ENCODE data around the gene SHROOM3. TPM values are rescaled to one million over a fixed set of nuclear protein-coding genes. Genes with fewer than 3 reads are reported as not detected.

The SHROOM3 gene
- total RNA-seq, 6 experiments from 2014 or later, result 15.2 to 35.8 (median 29.9) TPM

GRCh38 chr4:76582817-76583087, 147.7 kb downstream of the SHROOM3 start:
- intact Hi-C loops (cut with DNase I), result no loop called here
- peaks cover 0 to 16% (median 0%) of the 10 kb centered on the region in 4 donors for H3K4me1 ChIP-seq
- no peaks in the 10 kb centered on the region for H3K36me3 ChIP-seq
- H3K4me3 ChIP-seq, result no peak overlapping the region
- H3K27me3 ChIP-seq, result no peaks in the 10 kb centered on the region
- H3K27ac ChIP-seq, result no peak overlapping the region
- WGBS (ENCODE audit: insufficient coverage, low coverage, low lambda C conversion rate, missing lambda C conversion rate), result 94% methylated on average over 3 of the region's 3 CpGs
- no peak for DNase-seq
- no peaks in the 10 kb centered on the region for H3K9me3 ChIP-seq
- no peak for ATAC-seq
- no peak for TF ChIP-seq CTCF (IDR thresholded peaks at IDR 0.05)
- TF ChIP-seq POLR2A (IDR thresholded peaks at IDR 0.05), result no peak

GRCh38 chr4:76584241-76585152, 149.5 kb downstream of the SHROOM3 start:
- Histone ChIP-seq H3K27me3 (no peaks in the 10 kb centered on the region), H3K36me3 (no peaks in the 10 kb centered on the region), H3K4me1 (peaks cover 0 to 10% (median 0%) of the 10 kb centered on the region in 4 donors), H3K4me3 (no peak overlapping the region), H3K9me3 (no peaks in the 10 kb centered on the region), H3K27ac (peak overlapping the region in 2 of 3 donors; percentile 67 to 86)
- 68% methylated on average over 8 of the region's 9 CpGs for WGBS (ENCODE audit: insufficient coverage, low coverage, low lambda C conversion rate, missing lambda C conversion rate)
- ATAC-seq (no peak), DNase-seq (no peak)
- TF ChIP-seq POLR2A (IDR thresholded peaks at IDR 0.05) (no peak), CTCF (IDR thresholded peaks at IDR 0.05) (no peak)
- intact Hi-C loops (cut with DNase I), result no loop called here

GRCh38 chr4:76585272-76585671, 150.2 kb downstream of the SHROOM3 start:
- ATAC-seq, result peak in 2 of 4 donors; percentile 9 to 14

GRCh38 chr4:76585897-76586360, 150.9 kb downstream of the SHROOM3 start:
- H3K27ac ChIP-seq, result peak overlapping the region; percentile 37 to 86 (median 67)
- H3K36me3 ChIP-seq, result no peaks in the 10 kb centered on the region
- peak overlapping the region; percentile 6 to 49 (median 14) for H3K4me3 ChIP-seq
- H3K4me1 ChIP-seq, result peaks cover 0 to 9% (median 0%) of the 10 kb centered on the region in 4 donors
- H3K27me3 ChIP-seq, result no peaks in the 10 kb centered on the region
- ATAC-seq (peak; percentile 93 to 98 (median 97)), DNase-seq (peak; percentile 80 to 95 (median 90))
- TF ChIP-seq CTCF (IDR thresholded peaks at IDR 0.05) (peak in 3 of 4 donors; percentile 23 to 44 (median 35)), POLR2A (IDR thresholded peaks at IDR 0.05) (peak; percentile 63)
- WGBS (ENCODE audit: insufficient coverage, low coverage, low lambda C conversion rate, missing lambda C conversion rate), result under 1% methylated on average over 21 of the region's 28 CpGs
- intact Hi-C loops (cut with DNase I), result no loop called here
- no peaks in the 10 kb centered on the region for H3K9me3 ChIP-seq

More at GRCh38 chr4:76585272-76585671, 150.2 kb downstream of the SHROOM3 start:
- Histone ChIP-seq H3K9me3 (no peaks in the 10 kb centered on the region), H3K27ac (peak overlapping the region; percentile 37 to 86 (median 67)), H3K4me3 (peak overlapping the region in 1 of 3 donors; percentile 49), H3K36me3 (no peaks in the 10 kb centered on the region), H3K27me3 (no peaks in the 10 kb centered on the region), H3K4me1 (peaks cover 0 to 9% (median 0%) of the 10 kb centered on the region in 4 donors)
- intact Hi-C loops (cut with DNase I), result no loop called here
- DNase-seq, result no peak
- WGBS (ENCODE audit: insufficient coverage, low coverage, low lambda C conversion rate, missing lambda C conversion rate), result 71% methylated on average over 5 of the region's 5 CpGs
- no peak for TF ChIP-seq CTCF (IDR thresholded peaks at IDR 0.05)
- no peak for TF ChIP-seq POLR2A (IDR thresholded peaks at IDR 0.05)
